Brain microvascular endothelial cell (primary cell): Measurements from ENCODE around the gene MYD88.
A peak's percentile ranks its signal among the peaks of the same experiment; 100 is the strongest.

Experiments
- DNase-seq: peaks from one replicate; pipeline ENCODE4 v3.0.0-alpha.2; 2020
- H3K27ac ChIP-seq: fragments of 250-450 bp; sonication (Bioruptor Pico); 2 replicates; pipeline ENCODE4 v1.5.1; 2020; ENCODE audit warnings: mild to moderate bottlenecking, moderate library complexity
- H3K27me3 ChIP-seq: fragments of 250-450 bp; sonication (Bioruptor Pico); replicated peaks from 2 replicates; pipeline ENCODE4 v1.5.1; 2020; ENCODE audit warnings: mild to moderate bottlenecking
- H3K36me3 ChIP-seq: fragments of 250-450 bp; sonication (Bioruptor Pico); replicated peaks from 2 replicates; pipeline ENCODE4 v1.5.1; 2020; ENCODE audit warnings: mild to moderate bottlenecking
- H3K4me3 ChIP-seq: 2 replicates; pipeline ENCODE4 v1.5.1; 2011; ENCODE audit warnings: low read depth, mild to moderate bottlenecking, control low read depth, low read length, moderate library complexity
- in situ Hi-C: cut with HindIII; loops from 2 replicates; pipeline ENCODE4 v1.10.0; 2017; ENCODE audit warnings: low sequenced_read_pairs, low pct_ligation_motif_present
- TF ChIP-seq, protein P1 (sequence below): IDR thresholded peaks from 2 replicates; pipeline ENCODE4 v1.5.1; 2011; ENCODE audit warnings: low read depth, mild to moderate bottlenecking, moderate library complexity, low read length, control low read depth, inconsistent platforms; ENCODE audit errors: missing control alignments

Gene MYD88

DNA sequence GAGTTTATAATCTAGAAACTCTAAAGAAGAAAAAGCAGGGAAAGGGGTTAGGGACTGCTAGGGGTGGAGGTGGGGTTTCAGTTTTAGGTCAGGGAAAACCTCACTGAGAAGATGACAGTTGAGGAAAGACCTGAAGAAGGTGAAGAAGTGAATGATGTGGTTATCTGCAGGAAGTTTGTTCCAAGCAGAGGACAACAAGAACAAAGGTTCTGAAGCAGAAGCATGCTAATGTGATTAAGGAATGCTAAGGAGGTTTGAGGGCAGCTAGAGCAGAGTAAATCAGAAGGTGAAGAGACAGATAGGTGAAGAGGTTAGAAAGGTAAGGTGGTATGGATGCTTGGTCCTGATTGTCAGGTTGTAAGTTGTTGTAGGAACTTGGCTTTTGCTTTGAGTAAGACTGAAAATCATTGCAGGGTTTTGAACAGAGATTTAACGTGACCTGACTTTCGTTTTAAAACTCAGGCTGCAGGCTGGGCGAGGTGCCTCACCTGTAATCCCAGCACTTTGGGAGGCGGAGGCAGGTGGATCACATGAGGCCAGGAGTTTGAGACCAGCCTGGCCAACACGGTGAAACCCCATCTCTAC, 35.5 kb downstream of the MYD88 start:
- TF ChIP-seq, protein P1, sequence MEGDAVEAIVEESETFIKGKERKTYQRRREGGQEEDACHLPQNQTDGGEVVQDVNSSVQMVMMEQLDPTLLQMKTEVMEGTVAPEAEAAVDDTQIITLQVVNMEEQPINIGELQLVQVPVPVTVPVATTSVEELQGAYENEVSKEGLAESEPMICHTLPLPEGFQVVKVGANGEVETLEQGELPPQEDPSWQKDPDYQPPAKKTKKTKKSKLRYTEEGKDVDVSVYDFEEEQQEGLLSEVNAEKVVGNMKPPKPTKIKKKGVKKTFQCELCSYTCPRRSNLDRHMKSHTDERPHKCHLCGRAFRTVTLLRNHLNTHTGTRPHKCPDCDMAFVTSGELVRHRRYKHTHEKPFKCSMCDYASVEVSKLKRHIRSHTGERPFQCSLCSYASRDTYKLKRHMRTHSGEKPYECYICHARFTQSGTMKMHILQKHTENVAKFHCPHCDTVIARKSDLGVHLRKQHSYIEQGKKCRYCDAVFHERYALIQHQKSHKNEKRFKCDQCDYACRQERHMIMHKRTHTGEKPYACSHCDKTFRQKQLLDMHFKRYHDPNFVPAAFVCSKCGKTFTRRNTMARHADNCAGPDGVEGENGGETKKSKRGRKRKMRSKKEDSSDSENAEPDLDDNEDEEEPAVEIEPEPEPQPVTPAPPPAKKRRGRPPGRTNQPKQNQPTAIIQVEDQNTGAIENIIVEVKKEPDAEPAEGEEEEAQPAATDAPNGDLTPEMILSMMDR: no peak
- H3K4me3 ChIP-seq: no peak overlapping the region
- DNase-seq: no peak

DNA sequence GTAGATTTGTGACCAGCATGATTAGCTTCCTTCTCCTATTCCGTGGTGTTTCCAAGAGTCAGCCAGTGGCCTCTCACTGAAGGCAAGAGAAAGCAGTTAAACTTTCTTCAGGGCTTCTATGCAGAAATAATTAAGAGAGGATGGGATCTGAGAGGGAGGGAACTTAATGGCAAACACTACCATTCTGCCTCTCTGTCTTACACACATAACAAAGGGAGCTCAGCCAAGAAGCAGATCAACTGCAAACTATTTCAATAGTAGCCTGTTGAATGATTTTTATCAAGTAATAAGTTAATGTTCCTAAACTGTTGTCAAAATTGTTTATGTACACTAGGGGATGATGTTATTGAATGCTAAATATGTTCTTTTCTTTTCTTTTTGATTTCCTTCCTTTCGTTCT, 38.7 kb downstream of the MYD88 start:
- no peaks in the 10 kb centered on the region for H3K36me3 ChIP-seq
- H3K27me3 ChIP-seq: no peaks in the 10 kb centered on the region
- in situ Hi-C loops: no loop called here
- H3K27ac ChIP-seq: no peak overlapping the region
- no peak overlapping the region for H3K4me3 ChIP-seq
- TF ChIP-seq, protein P1: no peak
- DNase-seq: no peak

More for the DNA sequence above, 35.5 kb downstream of the MYD88 start:
- no peaks in the 10 kb centered on the region for H3K27me3 ChIP-seq
- no peaks in the 10 kb centered on the region for H3K36me3 ChIP-seq
- in situ Hi-C loops: no loop called here
- peak overlapping the region; percentile 11 for H3K27ac ChIP-seq

DNA sequence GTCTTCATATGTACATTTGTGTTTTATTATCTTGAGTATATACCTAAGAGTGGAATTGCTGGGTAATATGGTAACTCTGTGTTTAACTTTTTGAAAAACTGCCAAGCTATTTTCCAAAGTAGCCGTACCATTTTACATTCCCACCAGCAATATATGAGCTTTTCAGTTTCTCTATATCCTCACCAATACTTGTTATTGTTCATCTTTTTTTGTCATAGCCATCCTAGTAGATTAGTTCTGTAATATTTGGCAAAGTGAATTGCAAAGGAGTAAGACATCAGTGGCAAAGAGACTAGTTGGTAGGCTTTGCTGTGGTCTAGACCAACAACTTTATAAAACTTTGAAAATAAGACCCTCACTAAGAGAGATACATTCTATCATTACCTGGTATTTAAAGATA, 48.3 kb downstream of the MYD88 start:
- no peak overlapping the region for H3K27ac ChIP-seq
- DNase-seq: no peak
- H3K4me3 ChIP-seq: no peak overlapping the region
- peaks cover 9% of the 10 kb centered on the region for H3K36me3 ChIP-seq
- in situ Hi-C loops: no loop called here
- TF ChIP-seq, protein P1: no peak
- H3K27me3 ChIP-seq: no peaks in the 10 kb centered on the region

DNA sequence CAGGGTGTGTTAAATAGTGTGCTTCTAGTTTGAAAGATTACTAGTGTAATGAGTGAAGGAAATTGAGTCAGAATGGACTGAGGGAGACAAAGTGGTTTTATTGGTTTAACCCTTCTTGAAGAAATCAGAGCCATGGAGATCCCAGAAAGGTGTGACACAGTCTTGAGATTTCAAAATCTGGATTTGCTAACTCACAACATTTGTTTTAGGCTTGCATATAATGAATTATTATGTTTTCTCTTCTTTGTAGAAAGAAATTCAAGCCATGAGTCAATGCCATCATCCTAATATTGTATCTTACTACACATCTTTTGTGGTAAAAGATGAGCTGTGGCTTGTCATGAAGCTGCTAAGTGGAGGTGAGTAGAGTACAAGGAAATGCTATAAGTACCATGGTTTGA, 52.0 kb downstream of the MYD88 start:
- Histone ChIP-seq H3K27ac (no peak overlapping the region), H3K27me3 (no peaks in the 10 kb centered on the region), H3K4me3 (no peak overlapping the region), H3K36me3 (peaks cover 9% of the 10 kb centered on the region)
- DNase-seq: no peak
- in situ Hi-C loops: no loop called here
- TF ChIP-seq, protein P1: no peak
